ENCODE measurements around the gene CDH13. TPM values are rescaled to one million over a fixed set of nuclear protein-coding genes. Genes with fewer than 3 reads are reported as not detected.
A peak's percentile ranks its signal among the peaks of the same experiment; 100 is the strongest.

Gene CDH13
- total and polyA plus RNA-seq, 9 of the 15 experiments (the other 6 are each of a cell fraction or from before 2014, with no cell fraction given): 0.03 TPM; not detected in 8

- Histone ChIP-seq H3K27ac (ENCODE audit: extremely low read depth, low read depth, low read length) (no peak overlapping the region), H3K9ac (ENCODE audit: insufficient read depth in 1 of 2, low read depth in 2 of 2, low read length in 2 of 2) (no peak overlapping the region), H3K79me2 (ENCODE audit: control insufficient read depth, insufficient read depth, low read length) (no peaks in the 10 kb centered on the region), H3K36me3 (ENCODE audit: control insufficient read depth, insufficient read depth, low read length) (no peaks in the 10 kb centered on the region), H4K20me1 (replicated peaks; ENCODE audit: control insufficient read depth, insufficient read depth, low read length) (no peaks in the 10 kb centered on the region; the same call in 1 of the 2 replicates), H2AFZ (ENCODE audit: low read depth, low read length) (no peak overlapping the region), H3K9me1 (ENCODE audit: control insufficient read depth, insufficient read depth, low read length) (no peaks in the 10 kb centered on the region), H3K9me3 (replicated peaks; ENCODE audit: control insufficient read depth, insufficient read depth, low read depth, low read length) (no peaks in the 10 kb centered on the region), H3K27me3 (ENCODE audit: control insufficient read depth in 2 of 2, insufficient read depth in 2 of 2, low read length in 2 of 2) (peaks cover 48 to 66% of the 10 kb centered on the region in 2 experiments), H3K4me2 (ENCODE audit: insufficient read depth, low read length) (no peak overlapping the region), H3K4me1 (replicated peaks in 1 of 2; ENCODE audit: control insufficient read depth in 2 of 2, insufficient read depth in 2 of 2, low read length in 2 of 2) (no peaks in the 10 kb centered on the region), H3K4me3 (no peak overlapping the region)
- POLR2A ChIA-PET: no interaction called here
- no peak for DNase-seq (ENCODE audit: extremely low read depth in 1 of 4, low spot score in 3 of 4)
- intact Hi-C loops (cut with micrococcal nuclease) (no loop called here), in situ Hi-C loops (cut with MboI) (no loop called here)
- no TSS peak for BruUV-seq (replicated peaks)
- CTCF ChIA-PET (ENCODE audit: low intra/inter-chr PET ratio): no interaction called here
- no peak for ATAC-seq
- FAIRE-seq: no peak
- WGBS (ENCODE audit: insufficient coverage, low coverage, missing lambda C conversion rate): 11% methylated on average over 10 of the region's 10 CpGs
- TF ChIP-seq ATF3 (IDR thresholded peaks at IDR 0.05): no peak
- no peak for TF ChIP-seq ATF3 (CRISPR knock-in tag; conservative IDR thresholded peaks at IDR 0.05)
- TF ChIP-seq, protein P1, sequence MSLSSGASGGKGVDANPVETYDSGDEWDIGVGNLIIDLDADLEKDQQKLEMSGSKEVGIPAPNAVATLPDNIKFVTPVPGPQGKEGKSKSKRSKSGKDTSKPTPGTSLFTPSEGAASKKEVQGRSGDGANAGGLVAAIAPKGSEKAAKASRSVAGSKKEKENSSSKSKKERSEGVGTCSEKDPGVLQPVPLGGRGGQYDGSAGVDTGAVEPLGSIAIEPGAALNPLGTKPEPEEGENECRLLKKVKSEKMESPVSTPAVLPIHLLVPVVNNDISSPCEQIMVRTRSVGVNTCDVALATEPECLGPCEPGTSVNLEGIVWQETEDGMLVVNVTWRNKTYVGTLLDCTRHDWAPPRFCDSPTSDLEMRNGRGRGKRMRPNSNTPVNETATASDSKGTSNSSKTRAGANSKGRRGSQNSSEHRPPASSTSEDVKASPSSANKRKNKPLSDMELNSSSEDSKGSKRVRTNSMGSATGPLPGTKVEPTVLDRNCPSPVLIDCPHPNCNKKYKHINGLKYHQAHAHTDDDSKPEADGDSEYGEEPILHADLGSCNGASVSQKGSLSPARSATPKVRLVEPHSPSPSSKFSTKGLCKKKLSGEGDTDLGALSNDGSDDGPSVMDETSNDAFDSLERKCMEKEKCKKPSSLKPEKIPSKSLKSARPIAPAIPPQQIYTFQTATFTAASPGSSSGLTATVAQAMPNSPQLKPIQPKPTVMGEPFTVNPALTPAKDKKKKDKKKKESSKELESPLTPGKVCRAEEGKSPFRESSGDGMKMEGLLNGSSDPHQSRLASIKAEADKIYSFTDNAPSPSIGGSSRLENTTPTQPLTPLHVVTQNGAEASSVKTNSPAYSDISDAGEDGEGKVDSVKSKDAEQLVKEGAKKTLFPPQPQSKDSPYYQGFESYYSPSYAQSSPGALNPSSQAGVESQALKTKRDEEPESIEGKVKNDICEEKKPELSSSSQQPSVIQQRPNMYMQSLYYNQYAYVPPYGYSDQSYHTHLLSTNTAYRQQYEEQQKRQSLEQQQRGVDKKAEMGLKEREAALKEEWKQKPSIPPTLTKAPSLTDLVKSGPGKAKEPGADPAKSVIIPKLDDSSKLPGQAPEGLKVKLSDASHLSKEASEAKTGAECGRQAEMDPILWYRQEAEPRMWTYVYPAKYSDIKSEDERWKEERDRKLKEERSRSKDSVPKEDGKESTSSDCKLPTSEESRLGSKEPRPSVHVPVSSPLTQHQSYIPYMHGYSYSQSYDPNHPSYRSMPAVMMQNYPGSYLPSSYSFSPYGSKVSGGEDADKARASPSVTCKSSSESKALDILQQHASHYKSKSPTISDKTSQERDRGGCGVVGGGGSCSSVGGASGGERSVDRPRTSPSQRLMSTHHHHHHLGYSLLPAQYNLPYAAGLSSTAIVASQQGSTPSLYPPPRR (CRISPR knock-in tag; IDR thresholded peaks at IDR 0.05; ENCODE audit: borderline replicate concordance): no peak
- no peak for TF ChIP-seq MEF2A (IDR thresholded peaks at IDR 0.05; ENCODE audit: control insufficient read depth, low read depth, low read length)
- TF ChIP-seq, protein P2, sequence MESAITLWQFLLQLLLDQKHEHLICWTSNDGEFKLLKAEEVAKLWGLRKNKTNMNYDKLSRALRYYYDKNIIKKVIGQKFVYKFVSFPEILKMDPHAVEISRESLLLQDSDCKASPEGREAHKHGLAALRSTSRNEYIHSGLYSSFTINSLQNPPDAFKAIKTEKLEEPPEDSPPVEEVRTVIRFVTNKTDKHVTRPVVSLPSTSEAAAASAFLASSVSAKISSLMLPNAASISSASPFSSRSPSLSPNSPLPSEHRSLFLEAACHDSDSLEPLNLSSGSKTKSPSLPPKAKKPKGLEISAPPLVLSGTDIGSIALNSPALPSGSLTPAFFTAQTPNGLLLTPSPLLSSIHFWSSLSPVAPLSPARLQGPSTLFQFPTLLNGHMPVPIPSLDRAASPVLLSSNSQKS (CRISPR knock-in tag; IDR thresholded peaks at IDR 0.05): no peak
- TF ChIP-seq CEBPB (tag; IDR thresholded peaks at IDR 0.05): peak; percentile 45; the same call in 1 of the 2 replicates
- TF ChIP-seq CEBPG (CRISPR knock-in tag; IDR thresholded peaks at IDR 0.05): no peak
- 0 out of 4 replicates have a peak, but pooled peaks of 1 of the 2 experiments have one; percentile 6 for TF ChIP-seq CEBPG (tag; conservative IDR thresholded peaks at IDR 0.05 in 1 of 2, IDR thresholded peaks at IDR 0.05 in 1 of 2)
- no peak for TF ChIP-seq HIVEP1 (CRISPR knock-in tag; IDR thresholded peaks at IDR 0.05)
- no peak for TF ChIP-seq FOXP1 (CRISPR knock-in tag; IDR thresholded peaks at IDR 0.05)
- TF ChIP-seq, protein P3, sequence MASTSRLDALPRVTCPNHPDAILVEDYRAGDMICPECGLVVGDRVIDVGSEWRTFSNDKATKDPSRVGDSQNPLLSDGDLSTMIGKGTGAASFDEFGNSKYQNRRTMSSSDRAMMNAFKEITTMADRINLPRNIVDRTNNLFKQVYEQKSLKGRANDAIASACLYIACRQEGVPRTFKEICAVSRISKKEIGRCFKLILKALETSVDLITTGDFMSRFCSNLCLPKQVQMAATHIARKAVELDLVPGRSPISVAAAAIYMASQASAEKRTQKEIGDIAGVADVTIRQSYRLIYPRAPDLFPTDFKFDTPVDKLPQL (IDR thresholded peaks at IDR 0.05; ENCODE audit: extremely low read depth, insufficient read length): no peak
- TF ChIP-seq PML (IDR thresholded peaks at IDR 0.05; ENCODE audit: low read length): no peak
- no peak for TF ChIP-seq XRCC4 (IDR thresholded peaks at IDR 0.05; ENCODE audit: extremely low read depth, insufficient read depth, insufficient read length)
- no peak for TF ChIP-seq ZNF511 (CRISPR knock-in tag; IDR thresholded peaks at IDR 0.05)
- TF ChIP-seq MCM5 (IDR thresholded peaks at IDR 0.05; ENCODE audit: low read depth): no peak
- no peak for TF ChIP-seq SRSF7 (optimal IDR thresholded peaks at IDR 0.05; ENCODE audit: low read depth, low read length)
These were observed 1165.1 kb downstream of the CDH13 start for GRCh38 chr16:83791916-83792315.

Measured in K562 (cell line).